Measurements from ENCODE around the gene PDE3B. TPM values are rescaled to one million over a fixed set of nuclear protein-coding genes. Genes with fewer than 3 reads are reported as not detected.

Gene PDE3B
- 0.76 and 2.6 TPM in 2 replicates for total RNA-seq

DNA sequence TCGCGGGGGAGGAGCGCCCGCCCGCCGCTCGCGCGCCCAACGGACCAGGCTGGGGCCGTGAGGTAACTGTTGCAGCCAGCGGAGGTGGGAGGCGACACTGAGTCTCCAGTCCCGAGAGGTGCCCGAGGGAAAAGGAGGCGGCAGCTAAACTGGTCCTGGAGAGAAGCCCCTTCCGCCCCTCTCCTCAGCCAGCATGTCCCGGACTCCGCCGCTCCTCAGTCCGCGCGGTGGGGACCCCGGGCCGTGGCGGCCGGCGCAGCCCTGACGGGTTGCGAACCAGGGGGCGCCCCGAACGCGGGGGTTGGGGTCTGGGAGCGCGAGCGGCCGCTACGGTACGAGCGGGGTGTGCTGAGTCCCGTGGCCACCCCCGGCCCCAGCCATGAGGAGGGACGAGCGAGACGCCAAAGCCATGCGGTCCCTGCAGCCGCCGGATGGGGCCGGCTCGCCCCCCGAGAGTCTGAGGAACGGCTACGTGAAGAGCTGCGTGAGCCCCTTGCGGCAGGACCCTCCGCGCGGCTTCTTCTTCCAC, at the start of gene PDE3B:
TSS of gene PDE3B (plus strand) at position 108 of the 529 bp plus-strand sequence. CDS start at position 380, 272 bp downstream.

DNA sequence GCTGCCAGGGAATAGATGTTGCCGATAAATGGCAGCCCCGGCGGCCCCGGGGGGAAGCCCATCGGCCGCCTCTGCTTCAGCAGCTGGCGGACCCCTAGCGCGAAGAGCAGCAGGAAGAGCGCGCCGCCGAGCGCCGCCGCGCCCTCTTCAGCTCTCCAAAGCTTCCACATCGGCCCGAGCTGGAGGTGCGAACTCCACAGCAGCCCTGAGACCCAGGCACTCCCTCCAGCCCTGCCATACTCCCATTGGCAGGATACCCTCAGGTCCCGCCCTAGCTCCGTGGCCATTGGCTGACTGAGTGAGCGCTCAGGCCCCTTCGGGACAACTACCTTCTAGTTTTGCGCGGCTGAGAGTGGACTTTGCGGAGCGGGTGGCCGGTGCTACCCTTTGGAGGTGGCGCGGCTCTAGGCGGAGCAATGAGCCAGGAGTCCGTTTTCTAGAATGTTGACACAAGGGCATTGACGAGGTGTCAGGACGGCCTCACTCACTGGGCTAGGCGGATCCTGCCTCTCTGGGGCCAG, 248.5 kb downstream of the PDE3B start, which contains the start of gene CYP2R1:
TSS of gene CYP2R1 (minus strand) at position 196 of the 521 bp plus-strand sequence. CDS start at position 170, 26 bp downstream.

Other genes with a start within 250 kb of the PDE3B start
- gene COPB1, start 144.0 kb upstream of the PDE3B start, total RNA-seq: 314 and 316 TPM in 2 replicates
- gene PSMA1, start 123.4 kb upstream of the PDE3B start, total RNA-seq: 221 and 250 TPM in 2 replicates
- gene CYP2R1, start 248.4 kb downstream of the PDE3B start, total RNA-seq: 13.5 and 13.6 TPM in 2 replicates